Adrenal gland (tissue), 12 donors: ENCODE results near the gene PPP1R3D. TPM values are rescaled to one million over a fixed set of nuclear protein-coding genes. Genes with fewer than 3 reads are reported as not detected.

Experiments
- DNase-seq, 7 donors: peaks; one replicate each; pipeline ENCODE4 v3.0.0-alpha.2; 2019 to 2020
- H3K27ac ChIP-seq, 5 donors: fragments of 200-600 bp; sonication (generic) in 4 of 5; 1 replicate in 3 of 5; 2 replicates in 2 of 5; pipeline versions ENCODE4 v1.5.1 to v1.8.0; 2016 to 2020; ENCODE audit warnings: mild to moderate bottlenecking in 1 of 5
- H3K27me3 ChIP-seq: fragments of 200-600 bp; 2 replicates; pipeline ENCODE4 v1.8.0; 2021
- H3K36me3 ChIP-seq, 2 donors: fragments of 200-600 bp; replicated peaks in 1 of 2; 1 replicate in 1 of 2; 2 replicates in 1 of 2; pipeline versions ENCODE4 v1.5.1 to v1.8.0; 2018 to 2022
- H3K4me1 ChIP-seq, 2 donors: fragments of 200-600 bp; replicated peaks in 1 of 2; 1 replicate in 1 of 2; 2 replicates in 1 of 2; pipeline versions ENCODE4 v1.5.1 to v1.8.0; 2018 to 2021
- H3K4me3 ChIP-seq, 4 donors: fragments of 200-600 bp; sonication (generic) in 3 of 4; one replicate each; pipeline ENCODE4 v1.5.1; 2016 to 2018
- H3K9me3 ChIP-seq, 3 donors: fragments of 200-600 bp; sonication (generic) in 1 of 3; replicated peaks in 1 of 3; 1 replicate in 2 of 3; 2 replicates in 1 of 3; pipeline versions ENCODE4 v1.5.1 to v1.8.0; 2016 to 2021
- POLR2A ChIP-seq, 2 donors: fragments of 450-650 bp; IDR thresholded peaks; one replicate each; pipeline ENCODE4 v1.6.1; 2017; ENCODE audit warnings: antibody characterized with exemption in 2 of 2, mild to moderate bottlenecking in 2 of 2, moderate library complexity in 1 of 2
- WGBS, 4 donors: extraction: QIAGEN DNeasy Blood & Tissue Kit in 2 of 4; methylation state at CpG; one replicate each; pipeline versions ENCODE4 v1.1.5 to v1.1.7; 2013 to 2017; 5-methylcytosine and 5-hydroxymethylcytosine counted together
- intact Hi-C, 2 donors: fragments of 100-400 bp; cut with DNase I; formaldehyde crosslinking; loops; one replicate each; pipeline versions ENCODE4 v1.14.1 to v1.15.0; 2022 to 2023
- polyA plus RNA-seq, 3 donors: library from polyadenylated mRNA; stranded (reverse); fragments of 200-250 nt in 2 of 3; fragments of 350-450 nt in 1 of 3; fragmentation: Illumina TruSeq in 1 of 3; extraction: RNeasy Lipid Tissue Mini Kit (QIAGEN cat#74804) in 1 of 3; gene quantifications; one replicate each; pipeline ENCODE4 v1.2.3, GENCODE V29; 2013 to 2014
- total RNA-seq, 9 donors: library from RNA; depleted of rRNA in 4 of 9; stranded (reverse); fragments of >200 nt in 4 of 9; fragments of 120-200 nt in 1 of 9; fragmentation: NEBNext Ultra II Directional in 1 of 9; extraction: Animal tissue kit (Norgen Biotek cat#: 25700) in 1 of 9; gene quantifications; one replicate each; pipeline versions ENCODE4 v1.1.0 to v1.2.4, GENCODE V29; 2013 to 2023
- TF ChIP-seq, protein P1 (sequence below), 6 experiments: fragments of 450-650 bp in 4 of 6; fragments of 200-600 bp in 2 of 6; sonication (generic) in 1 of 6; IDR thresholded peaks; 1 replicate in 5 of 6; 2 replicates in 1 of 6; pipeline versions ENCODE4 v1.5.1 to v1.8.0; 2016 to 2021; ENCODE audit warnings: antibody characterized with exemption in 6 of 6, mild to moderate bottlenecking in 2 of 6, moderate library complexity in 1 of 6
- donor health status: healthy with polysubstance abuse.
- donor health status: Bipolar disorder and iron deficiency.
- donor health status: DM: yes; HTN: yes; CAD: no.
- donor health status: DM: no; HTN: no; CAD: no.
- donor health status: DM: no; HTN: no; CAD: no.
- donor health status: DM: yes; HTN: yes; CAD: no.

PPP1R3D gene
- total and polyA plus RNA-seq, 12 donors, result 2.1 to 9.1 (median 6.7) TPM

DNA sequence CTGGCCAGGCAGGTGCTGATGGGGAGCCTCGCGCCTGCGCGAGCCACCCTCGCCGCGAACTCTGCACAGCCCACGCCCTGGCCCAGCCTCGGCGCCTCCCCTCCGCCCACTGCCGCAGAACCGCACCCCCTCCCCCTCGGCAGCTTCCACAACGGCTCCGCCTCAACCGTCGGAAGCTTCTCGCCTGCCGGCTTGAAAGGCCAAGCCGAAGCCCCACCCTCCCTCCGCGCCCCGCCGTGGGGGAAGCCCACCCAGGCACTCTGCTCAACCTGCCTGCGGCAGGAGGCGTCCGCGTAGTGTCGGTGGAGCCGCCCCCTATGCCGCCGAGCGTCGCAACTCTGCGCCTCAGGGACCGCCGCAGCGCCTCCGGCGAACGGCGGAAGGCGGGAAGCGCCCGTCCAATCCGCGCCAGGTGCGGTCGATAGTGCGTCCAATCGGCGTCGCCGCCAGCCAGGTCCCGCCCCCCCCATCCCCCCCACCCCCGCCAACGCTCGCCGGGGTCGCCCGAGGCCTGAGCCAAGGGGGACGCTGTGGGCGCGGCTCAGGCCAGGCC, 6.7 kb downstream of the PPP1R3D start, which contains the start of gene SYCP2:
SYCP2 (minus strand) TSS at position 342 of the 553 bp plus-strand sequence. CDS start 11,224 bp downstream, outside the sequence.
- no peak for TF ChIP-seq POLR2A (IDR thresholded peaks at IDR 0.05)
- TF ChIP-seq, protein P1, sequence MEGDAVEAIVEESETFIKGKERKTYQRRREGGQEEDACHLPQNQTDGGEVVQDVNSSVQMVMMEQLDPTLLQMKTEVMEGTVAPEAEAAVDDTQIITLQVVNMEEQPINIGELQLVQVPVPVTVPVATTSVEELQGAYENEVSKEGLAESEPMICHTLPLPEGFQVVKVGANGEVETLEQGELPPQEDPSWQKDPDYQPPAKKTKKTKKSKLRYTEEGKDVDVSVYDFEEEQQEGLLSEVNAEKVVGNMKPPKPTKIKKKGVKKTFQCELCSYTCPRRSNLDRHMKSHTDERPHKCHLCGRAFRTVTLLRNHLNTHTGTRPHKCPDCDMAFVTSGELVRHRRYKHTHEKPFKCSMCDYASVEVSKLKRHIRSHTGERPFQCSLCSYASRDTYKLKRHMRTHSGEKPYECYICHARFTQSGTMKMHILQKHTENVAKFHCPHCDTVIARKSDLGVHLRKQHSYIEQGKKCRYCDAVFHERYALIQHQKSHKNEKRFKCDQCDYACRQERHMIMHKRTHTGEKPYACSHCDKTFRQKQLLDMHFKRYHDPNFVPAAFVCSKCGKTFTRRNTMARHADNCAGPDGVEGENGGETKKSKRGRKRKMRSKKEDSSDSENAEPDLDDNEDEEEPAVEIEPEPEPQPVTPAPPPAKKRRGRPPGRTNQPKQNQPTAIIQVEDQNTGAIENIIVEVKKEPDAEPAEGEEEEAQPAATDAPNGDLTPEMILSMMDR (IDR thresholded peaks at IDR 0.05), result no peak
- no peaks in the 10 kb centered on the region for H3K36me3 ChIP-seq
- H3K4me3 ChIP-seq, result peak within 1 kb of the TSS in 3 of 4 donors; percentile 15 to 67 (median 35)
- H3K27ac ChIP-seq, result peak within 1 kb of the TSS in 3 of 5 donors; percentile 46 to 68 (median 57)
- H3K9me3 ChIP-seq, result no peaks in the 10 kb centered on the region
- intact Hi-C loops, result no loop called here
- no peaks in the 10 kb centered on the region for H3K27me3 ChIP-seq
- DNase-seq, result peak in 6 of 7 donors; percentile 26 to 59 (median 45)
- 23 to 70% (median 33%) methylated on average over 2 to 65 of the region's 65 CpGs for WGBS, 4 donors
- peaks cover 3 to 28% of the 10 kb centered on the region in 2 donors for H3K4me1 ChIP-seq

DNA sequence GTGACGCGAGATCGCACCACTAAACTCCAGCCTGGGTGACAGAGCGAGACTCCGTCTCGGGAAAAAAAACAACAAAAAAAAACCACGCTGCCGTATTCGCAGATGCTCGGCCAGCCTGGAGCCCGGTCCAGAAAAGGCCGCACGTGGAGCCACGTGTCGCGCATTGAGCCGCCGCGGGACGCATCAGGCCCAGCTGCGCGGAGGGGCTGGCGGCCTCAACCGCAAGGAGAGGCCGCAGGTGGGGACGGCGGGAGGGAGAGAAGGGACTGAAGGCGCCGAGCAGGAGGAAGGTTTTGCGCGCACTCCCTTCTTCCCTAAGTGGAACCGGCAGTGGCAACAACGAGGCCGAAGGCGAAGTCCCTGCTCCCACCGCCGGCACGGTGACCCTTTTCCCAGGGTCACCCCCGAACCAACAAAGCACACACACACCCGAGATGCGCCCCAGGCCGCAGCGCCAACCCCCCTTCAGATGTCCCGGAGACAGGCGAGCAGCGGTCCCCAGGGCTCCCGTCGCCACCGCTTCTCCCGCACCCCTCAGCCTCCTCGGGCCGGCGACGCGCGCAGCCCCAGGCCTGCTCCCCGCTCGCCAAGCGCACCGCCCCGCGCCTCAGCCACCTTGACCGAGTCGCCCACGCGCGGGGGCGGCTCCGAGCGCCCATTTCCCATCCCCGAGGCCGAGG, 7.3 kb downstream of the PPP1R3D start:
- 80 to 93% (median 88%) methylated on average over 42 to 72 of the region's 72 CpGs for WGBS, 4 donors
- DNase-seq, result peak in 2 of 7 donors; percentile 11 to 23
- no peak overlapping the region for H3K27ac ChIP-seq
- intact Hi-C loops, result no loop called here
- no peaks in the 10 kb centered on the region for H3K36me3 ChIP-seq
- TF ChIP-seq POLR2A (IDR thresholded peaks at IDR 0.05), result no peak
- TF ChIP-seq, protein P1 (IDR thresholded peaks at IDR 0.05), result no peak
- H3K4me3 ChIP-seq, result no peak overlapping the region
- H3K9me3 ChIP-seq, result no peaks in the 10 kb centered on the region
- H3K4me1 ChIP-seq, result peaks cover 0 to 22% of the 10 kb centered on the region in 2 donors
- no peaks in the 10 kb centered on the region for H3K27me3 ChIP-seq

DNA sequence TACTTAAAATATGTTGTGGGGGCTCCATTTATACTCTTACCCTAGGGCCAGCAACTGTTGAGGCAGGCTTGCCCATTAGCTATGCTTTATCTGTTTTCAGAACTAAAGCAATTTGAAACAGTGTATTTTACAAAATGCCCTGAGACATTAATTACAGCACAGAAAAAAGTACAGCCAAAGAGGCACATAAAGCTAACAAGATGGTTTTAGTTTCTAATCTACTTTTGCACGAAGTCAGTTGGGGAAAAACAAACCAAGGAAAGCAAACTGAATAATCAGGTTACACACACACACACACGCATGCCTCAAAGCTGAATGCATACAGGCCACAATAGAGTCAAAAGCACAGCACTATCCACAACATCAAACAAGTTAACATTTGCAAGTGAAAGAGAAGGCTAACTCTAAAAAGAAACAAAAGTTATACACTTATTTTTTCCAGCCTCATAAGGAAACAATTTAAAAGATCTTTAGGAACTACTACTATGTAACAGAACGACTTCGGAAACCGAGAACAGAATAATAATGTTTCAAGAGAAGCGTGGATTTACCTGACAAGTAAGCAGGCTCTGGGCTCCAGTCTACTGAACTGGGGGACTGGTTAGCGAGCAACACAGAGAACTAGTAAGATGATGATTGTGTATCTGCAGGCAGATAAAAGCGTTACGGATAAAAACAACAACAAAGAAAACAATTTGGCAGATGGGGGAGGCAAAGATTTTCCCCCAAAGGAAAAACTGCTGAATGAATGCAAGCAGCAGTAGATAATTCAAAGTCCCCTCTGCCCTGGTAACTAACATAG, 8.4 kb downstream of the PPP1R3D start:
- H3K27ac ChIP-seq, result no peak overlapping the region
- no peak overlapping the region for H3K4me3 ChIP-seq
- H3K27me3 ChIP-seq, result no peaks in the 10 kb centered on the region
- WGBS, 4 donors, result 88 to 94% (median 90%) methylated on average over 9 of the region's 9 CpGs
- no peaks in the 10 kb centered on the region for H3K9me3 ChIP-seq
- peaks cover 0 to 12% of the 10 kb centered on the region in 2 donors for H3K4me1 ChIP-seq
- TF ChIP-seq POLR2A (IDR thresholded peaks at IDR 0.05), result no peak
- TF ChIP-seq, protein P1 (IDR thresholded peaks at IDR 0.05), result no peak
- H3K36me3 ChIP-seq, result no peaks in the 10 kb centered on the region
- DNase-seq, result no peak
- intact Hi-C loops, result no loop called here

DNA sequence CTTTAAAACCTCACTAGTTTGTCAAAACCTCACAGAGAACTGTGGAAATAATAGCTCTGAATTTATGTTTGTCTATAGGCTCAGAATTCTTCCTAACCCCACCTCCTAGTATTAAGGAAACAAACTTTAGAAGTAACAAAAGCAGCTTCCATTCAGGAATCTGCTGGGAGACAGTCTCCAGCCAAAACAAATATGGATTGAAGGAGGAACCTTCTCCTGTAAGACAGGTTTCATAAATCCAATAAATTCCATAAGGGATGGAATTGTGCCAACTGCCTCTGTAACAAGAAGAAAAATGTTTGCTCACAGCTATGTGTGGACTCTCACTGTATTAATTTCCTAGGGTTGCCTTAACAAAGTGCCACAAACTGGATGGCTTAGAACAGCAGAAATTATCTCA, 14.2 kb downstream of the PPP1R3D start:
- no peak overlapping the region for H3K4me3 ChIP-seq
- intact Hi-C loops, result no loop called here
- no peak for DNase-seq
- H3K27ac ChIP-seq, result no peak overlapping the region
- no peaks in the 10 kb centered on the region for H3K27me3 ChIP-seq
- no peaks in the 10 kb centered on the region for H3K9me3 ChIP-seq
- H3K36me3 ChIP-seq, result no peaks in the 10 kb centered on the region
- no peaks in the 10 kb centered on the region for H3K4me1 ChIP-seq
- TF ChIP-seq, protein P1 (IDR thresholded peaks at IDR 0.05), result no peak
